ENCODE results near the gene UTP3.

DNA sequence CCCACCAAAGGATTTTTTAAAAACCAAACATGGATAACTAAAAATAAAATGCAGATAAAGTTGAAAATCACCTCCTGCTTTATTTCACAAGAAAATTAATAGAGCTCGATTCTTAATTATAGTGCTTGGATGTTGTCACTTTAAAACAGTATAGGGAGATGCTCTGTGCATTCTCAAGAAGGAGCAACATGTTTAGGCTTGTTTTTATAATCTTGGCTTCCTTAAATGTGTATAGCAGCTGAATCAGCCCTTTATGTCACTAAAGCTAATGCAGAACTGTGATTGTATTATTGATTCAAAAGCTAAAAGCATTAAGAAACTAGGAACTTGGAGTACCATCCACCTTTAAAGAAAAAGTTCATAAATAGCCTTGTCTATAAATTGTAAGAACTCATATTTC is 12.9 kb downstream of the UTP3 start:
- TF ChIP-seq, protein P1, sequence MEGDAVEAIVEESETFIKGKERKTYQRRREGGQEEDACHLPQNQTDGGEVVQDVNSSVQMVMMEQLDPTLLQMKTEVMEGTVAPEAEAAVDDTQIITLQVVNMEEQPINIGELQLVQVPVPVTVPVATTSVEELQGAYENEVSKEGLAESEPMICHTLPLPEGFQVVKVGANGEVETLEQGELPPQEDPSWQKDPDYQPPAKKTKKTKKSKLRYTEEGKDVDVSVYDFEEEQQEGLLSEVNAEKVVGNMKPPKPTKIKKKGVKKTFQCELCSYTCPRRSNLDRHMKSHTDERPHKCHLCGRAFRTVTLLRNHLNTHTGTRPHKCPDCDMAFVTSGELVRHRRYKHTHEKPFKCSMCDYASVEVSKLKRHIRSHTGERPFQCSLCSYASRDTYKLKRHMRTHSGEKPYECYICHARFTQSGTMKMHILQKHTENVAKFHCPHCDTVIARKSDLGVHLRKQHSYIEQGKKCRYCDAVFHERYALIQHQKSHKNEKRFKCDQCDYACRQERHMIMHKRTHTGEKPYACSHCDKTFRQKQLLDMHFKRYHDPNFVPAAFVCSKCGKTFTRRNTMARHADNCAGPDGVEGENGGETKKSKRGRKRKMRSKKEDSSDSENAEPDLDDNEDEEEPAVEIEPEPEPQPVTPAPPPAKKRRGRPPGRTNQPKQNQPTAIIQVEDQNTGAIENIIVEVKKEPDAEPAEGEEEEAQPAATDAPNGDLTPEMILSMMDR (IDR thresholded peaks at IDR 0.05; ENCODE audit: poor library complexity) = no peak
- no peak for TF ChIP-seq EZH2phosphoT487 (IDR thresholded peaks at IDR 0.05; ENCODE audit: low read depth, severe bottlenecking, unreplicated experiment)

Measured in hepatocyte (in vitro differentiated cells).